OCI-LY3 (cell line): ENCODE measurements around the gene IL18R1.

Source experiments
- H2AFZ ChIP-seq: fragments of 200-600, 300-600 bp; shearing (Covaris generic); 2 replicates; pipeline ENCODE4 v1.6.0; 2014; ENCODE audit warnings: antibody characterized with exemption, low read depth, low read length
- H3K27ac ChIP-seq: fragments of 200-600, 300-600 bp; sonication (generic); 2 replicates; pipeline ENCODE4 v1.5.1; 2014; ENCODE audit warnings: mild to moderate bottlenecking, low read length, moderate library complexity, mixed read lengths
- H3K27me3 ChIP-seq: fragments of 200-600, 300-600 bp; sonication (generic); 2 replicates; pipeline ENCODE4 v1.6.1; 2014; ENCODE audit warnings: low read depth, low read length, mixed read lengths
- H3K36me3 ChIP-seq: fragments of 200-600, 300-600 bp; sonication (generic); replicated peaks from 2 replicates; pipeline ENCODE3; 2014; ENCODE audit warnings: low read depth, low read length, mixed read lengths
- H3K4me1 ChIP-seq: fragments of 300-600, 200-600 bp; sonication (generic); 2 replicates; pipeline ENCODE4 v1.6.1; 2014; ENCODE audit warnings: low read length, mixed read lengths
- H3K4me2 ChIP-seq: fragments of 200-600, 300-600 bp; sonication (generic); 2 replicates; pipeline ENCODE4 v1.6.1; 2014; ENCODE audit warnings: low read length, mixed read lengths
- H3K4me3 ChIP-seq: fragments of 300-600, 200-600 bp; sonication (generic); 2 replicates; pipeline ENCODE4 v1.5.1; 2014; ENCODE audit warnings: antibody characterized with exemption, mild to moderate bottlenecking, low read length, moderate library complexity
- H3K79me2 ChIP-seq: fragments of 300-600, 200-600 bp; shearing (Covaris generic); 2 replicates; pipeline ENCODE4 v1.6.1; 2014; ENCODE audit warnings: mild to moderate bottlenecking, low read length, mixed read lengths
- H3K9ac ChIP-seq: fragments of 300-600, 200-600 bp; shearing (Covaris generic); 2 replicates; pipeline ENCODE4 v1.6.0; 2014; ENCODE audit warnings: mild to moderate bottlenecking, low read length, moderate library complexity
- H3K9me3 ChIP-seq: fragments of 200-600, 300-600 bp; shearing (Covaris generic); 2 replicates; pipeline ENCODE4 v1.6.1; 2014; ENCODE audit warnings: low read length, mixed read lengths; ENCODE audit not compliant: insufficient read depth
- H4K20me1 ChIP-seq: fragments of 200-600, 300-600 bp; sonication (generic); 2 replicates; pipeline ENCODE4 v1.6.1; 2016; ENCODE audit warnings: low read length, mixed read lengths; ENCODE audit not compliant: insufficient read depth
- EZH2phosphoT487 ChIP-seq: fragments of 200-600 bp; shearing (Covaris generic); IDR thresholded peaks from 2 replicates; pipeline ENCODE4 v1.6.1; 2018; ENCODE audit warnings: antibody characterized with exemption, mixed run types, low read depth
- TF ChIP-seq, protein P1 (sequence below): fragments of 200-600, 300-600 bp; sonication (generic); IDR thresholded peaks from 2 replicates; pipeline ENCODE4 v1.5.1; 2014; ENCODE audit warnings: antibody characterized with exemption, low read length, low read depth

Gene IL18R1

DNA sequence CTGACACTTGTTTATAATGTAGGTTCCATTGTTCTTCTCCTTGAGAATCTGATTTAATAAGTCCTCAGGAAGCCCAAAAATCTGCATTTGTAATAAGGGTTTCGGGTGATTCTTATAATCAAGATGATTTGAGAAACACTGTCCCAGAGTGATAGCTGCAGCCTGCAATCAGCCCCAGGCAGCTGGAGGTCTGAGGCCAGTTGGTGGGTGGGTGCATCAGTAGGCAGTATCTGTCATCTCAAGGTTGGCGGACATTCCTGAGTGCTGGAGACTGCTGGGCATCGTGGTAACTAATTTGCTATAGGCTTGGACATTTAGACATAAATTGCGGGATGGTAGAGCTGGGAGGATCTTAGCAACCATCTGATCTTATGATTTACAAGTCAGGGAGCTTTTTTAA is 64.7 kb downstream of the IL18R1 start:
- no peak overlapping the region for H2AFZ ChIP-seq
- no peak overlapping the region for H3K4me3 ChIP-seq
- no peaks in the 10 kb centered on the region for H3K9me3 ChIP-seq
- no peak for TF ChIP-seq EZH2phosphoT487
- TF ChIP-seq, protein P1, sequence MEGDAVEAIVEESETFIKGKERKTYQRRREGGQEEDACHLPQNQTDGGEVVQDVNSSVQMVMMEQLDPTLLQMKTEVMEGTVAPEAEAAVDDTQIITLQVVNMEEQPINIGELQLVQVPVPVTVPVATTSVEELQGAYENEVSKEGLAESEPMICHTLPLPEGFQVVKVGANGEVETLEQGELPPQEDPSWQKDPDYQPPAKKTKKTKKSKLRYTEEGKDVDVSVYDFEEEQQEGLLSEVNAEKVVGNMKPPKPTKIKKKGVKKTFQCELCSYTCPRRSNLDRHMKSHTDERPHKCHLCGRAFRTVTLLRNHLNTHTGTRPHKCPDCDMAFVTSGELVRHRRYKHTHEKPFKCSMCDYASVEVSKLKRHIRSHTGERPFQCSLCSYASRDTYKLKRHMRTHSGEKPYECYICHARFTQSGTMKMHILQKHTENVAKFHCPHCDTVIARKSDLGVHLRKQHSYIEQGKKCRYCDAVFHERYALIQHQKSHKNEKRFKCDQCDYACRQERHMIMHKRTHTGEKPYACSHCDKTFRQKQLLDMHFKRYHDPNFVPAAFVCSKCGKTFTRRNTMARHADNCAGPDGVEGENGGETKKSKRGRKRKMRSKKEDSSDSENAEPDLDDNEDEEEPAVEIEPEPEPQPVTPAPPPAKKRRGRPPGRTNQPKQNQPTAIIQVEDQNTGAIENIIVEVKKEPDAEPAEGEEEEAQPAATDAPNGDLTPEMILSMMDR: no peak
- no peaks in the 10 kb centered on the region for H3K27me3 ChIP-seq
- peaks cover 55% of the 10 kb centered on the region for H3K4me1 ChIP-seq
- H3K79me2 ChIP-seq: no peaks in the 10 kb centered on the region
- no peaks in the 10 kb centered on the region for H4K20me1 ChIP-seq
- peaks cover 2% of the 10 kb centered on the region for H3K36me3 ChIP-seq
- H3K4me2 ChIP-seq: no peak overlapping the region
- no peak overlapping the region for H3K27ac ChIP-seq
- H3K9ac ChIP-seq: no peak overlapping the region

DNA sequence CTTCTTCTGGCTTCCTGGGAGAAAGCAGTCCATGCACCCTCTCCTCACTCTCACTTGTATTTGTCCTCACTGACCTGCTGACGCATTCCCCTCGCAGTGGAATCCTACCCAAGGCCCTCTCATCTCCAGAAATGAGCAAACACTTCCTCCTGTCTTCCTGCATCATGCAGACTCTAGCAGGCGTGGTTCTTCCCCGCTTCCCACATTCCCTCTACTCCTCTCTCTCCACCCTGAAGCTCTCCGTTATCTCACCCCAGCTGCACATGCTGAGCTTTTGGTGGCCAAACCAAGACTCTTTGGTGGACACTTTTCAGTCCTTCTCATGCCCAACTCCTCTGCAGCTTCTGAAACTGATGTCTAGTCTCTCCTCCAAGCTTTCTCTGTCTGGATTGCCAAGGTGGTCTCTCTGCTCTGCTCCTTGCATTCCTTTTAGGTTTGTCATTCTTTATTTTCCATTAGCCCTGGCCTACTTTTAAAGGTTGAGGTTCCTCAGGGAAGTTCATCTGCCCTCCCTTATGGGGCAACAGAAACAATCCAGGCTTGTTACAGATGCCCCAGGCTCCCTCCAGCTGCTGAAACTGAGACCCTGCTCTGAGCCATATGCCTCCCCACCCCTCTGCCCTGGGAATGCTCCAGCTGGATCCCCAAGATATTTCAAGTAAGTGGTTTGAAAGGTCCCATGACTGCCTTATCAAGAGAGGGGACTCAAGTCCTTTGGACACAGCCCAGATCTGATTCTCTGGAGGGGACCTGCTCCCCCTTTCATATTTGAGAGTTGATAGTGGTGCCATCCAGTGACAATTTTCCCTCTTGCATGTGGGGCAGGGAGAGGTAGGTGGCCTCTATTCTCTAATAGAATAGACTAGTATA is 66.5 kb downstream of the IL18R1 start:
- Histone ChIP-seq H3K4me2 (no peak overlapping the region), H3K4me1 (peaks cover 68% of the 10 kb centered on the region), H3K36me3 (no peaks in the 10 kb centered on the region), H3K9ac (no peak overlapping the region), H3K9me3 (no peaks in the 10 kb centered on the region), H3K79me2 (no peaks in the 10 kb centered on the region), H2AFZ (no peak overlapping the region), H3K4me3 (no peak overlapping the region), H3K27me3 (no peaks in the 10 kb centered on the region), H3K27ac (no peak overlapping the region), H4K20me1 (no peaks in the 10 kb centered on the region)
- TF ChIP-seq, protein P1: no peak
- TF ChIP-seq EZH2phosphoT487: no peak

DNA sequence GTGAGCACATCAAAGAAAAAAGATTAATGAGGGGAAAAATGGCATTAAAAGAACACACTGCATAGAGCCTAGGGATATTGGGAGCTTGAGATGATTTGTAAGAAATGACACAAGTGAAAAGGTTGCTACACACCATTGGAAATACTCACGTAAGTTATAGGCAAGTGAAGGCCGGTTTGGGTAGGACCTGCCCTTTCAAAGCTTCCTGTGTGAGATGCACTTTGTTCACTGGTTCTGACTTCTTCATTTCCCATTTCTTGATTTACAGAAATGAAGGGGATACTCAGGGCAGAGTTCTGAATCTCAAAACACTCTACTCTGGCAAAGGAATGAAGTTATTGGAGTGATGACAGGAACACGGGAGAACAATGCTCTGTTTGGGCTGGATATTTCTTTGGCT is 67.3 kb downstream of the IL18R1 start, which contains the start of gene IL18RAP:
IL18RAP (plus strand) TSS at position 251 of the 400 bp plus-strand sequence; CDS start at position 369, 118 bp downstream.
- no peaks in the 10 kb centered on the region for H3K9me3 ChIP-seq
- H3K27me3 ChIP-seq: no peaks in the 10 kb centered on the region
- H2AFZ ChIP-seq: no peak within 1 kb of the TSS
- H3K36me3 ChIP-seq: no peaks in the 10 kb centered on the region
- peak within 1 kb of the TSS; percentile 38 for H3K4me2 ChIP-seq
- H3K27ac ChIP-seq: no peak within 1 kb of the TSS
- H3K79me2 ChIP-seq: no peaks in the 10 kb centered on the region
- no peaks in the 10 kb centered on the region for H4K20me1 ChIP-seq
- no peak within 1 kb of the TSS for H3K4me3 ChIP-seq
- TF ChIP-seq EZH2phosphoT487: no peak
- TF ChIP-seq, protein P1: no peak
- no peak within 1 kb of the TSS for H3K9ac ChIP-seq
- peaks cover 65% of the 10 kb centered on the region for H3K4me1 ChIP-seq

DNA sequence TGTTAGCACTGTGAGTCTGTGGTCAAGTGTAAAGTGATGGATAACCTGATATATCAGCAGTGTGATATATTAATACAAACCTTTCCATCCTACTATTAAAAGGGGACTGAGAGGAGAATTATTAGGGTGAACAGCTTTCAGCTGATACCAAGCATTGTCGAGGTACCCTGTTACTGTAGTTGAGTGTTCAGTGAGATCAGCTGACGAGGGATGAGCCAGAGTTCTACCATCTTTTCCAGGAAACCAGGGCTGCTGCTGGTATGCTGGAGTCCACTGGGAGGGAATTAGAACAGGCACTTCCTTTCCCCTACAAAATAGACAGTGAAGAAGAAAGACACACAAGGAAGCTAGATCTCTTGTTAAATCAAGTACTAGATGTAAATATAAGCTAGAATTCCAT is 67.8 kb downstream of the IL18R1 start:
- no peaks in the 10 kb centered on the region for H4K20me1 ChIP-seq
- H3K4me3 ChIP-seq: no peak overlapping the region
- H3K36me3 ChIP-seq: no peaks in the 10 kb centered on the region
- no peak overlapping the region for H3K9ac ChIP-seq
- H3K9me3 ChIP-seq: no peaks in the 10 kb centered on the region
- H3K4me2 ChIP-seq: peak overlapping the region; percentile 38; the same call in 1 of the 2 replicates
- H3K79me2 ChIP-seq: no peaks in the 10 kb centered on the region
- TF ChIP-seq EZH2phosphoT487: no peak
- TF ChIP-seq, protein P1: no peak
- no peak overlapping the region for H2AFZ ChIP-seq
- peaks cover 60% of the 10 kb centered on the region for H3K4me1 ChIP-seq
- H3K27me3 ChIP-seq: no peaks in the 10 kb centered on the region
- H3K27ac ChIP-seq: no peak overlapping the region
